Stimulated activated CD4-positive, alpha-beta T cell treated with anti-CD3 and anti-CD28 coated beads, Interleukin-15, amount 100 ng/mL, for 1 hour (primary cell): Measurements from ENCODE around the gene TRPV5.

Experiments
- DNase-seq, 2 donors: peaks; one replicate each; pipeline ENCODE4 v3.0.0-alpha.2; 2020; ENCODE audit warnings: low read depth in 1 of 2, low spot score in 1 of 2

The TRPV5 gene

DNA sequence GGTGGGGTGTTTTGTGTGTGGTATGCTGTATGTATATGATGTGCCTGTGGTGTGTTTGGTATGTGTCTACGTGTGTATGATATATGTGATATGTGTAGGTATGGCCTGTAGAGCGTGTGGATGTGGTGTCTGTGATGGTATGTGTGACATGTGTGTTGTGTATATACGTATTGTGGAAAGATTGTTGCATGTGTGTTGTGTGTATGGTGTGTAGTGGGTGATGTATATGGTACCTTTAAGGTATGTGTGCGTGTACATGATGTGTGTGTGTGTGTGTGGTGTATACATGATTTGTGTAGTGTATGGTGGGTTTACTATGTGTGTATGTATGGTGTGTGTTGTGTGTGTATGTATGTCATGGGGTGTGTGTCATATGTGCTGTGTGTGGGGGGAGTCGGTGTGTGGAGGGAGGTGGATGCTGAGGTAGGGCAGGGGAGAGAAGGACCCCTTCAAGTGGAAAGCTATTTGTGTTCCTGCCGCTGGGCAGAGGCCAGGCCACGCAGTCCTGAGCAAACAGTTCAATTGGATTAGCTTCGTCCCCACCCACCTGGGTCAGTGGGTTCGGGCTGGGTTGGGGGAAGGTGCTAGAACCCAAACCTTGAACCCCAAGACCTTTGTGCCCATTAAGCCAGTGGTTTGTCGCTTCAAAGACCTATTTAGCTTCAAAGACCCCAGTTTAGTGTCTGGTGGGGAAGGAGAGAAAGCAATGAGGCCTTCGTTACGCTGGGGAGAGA lies 46.1 kb downstream of the TRPV5 start:
- DNase-seq = no peak

DNA sequence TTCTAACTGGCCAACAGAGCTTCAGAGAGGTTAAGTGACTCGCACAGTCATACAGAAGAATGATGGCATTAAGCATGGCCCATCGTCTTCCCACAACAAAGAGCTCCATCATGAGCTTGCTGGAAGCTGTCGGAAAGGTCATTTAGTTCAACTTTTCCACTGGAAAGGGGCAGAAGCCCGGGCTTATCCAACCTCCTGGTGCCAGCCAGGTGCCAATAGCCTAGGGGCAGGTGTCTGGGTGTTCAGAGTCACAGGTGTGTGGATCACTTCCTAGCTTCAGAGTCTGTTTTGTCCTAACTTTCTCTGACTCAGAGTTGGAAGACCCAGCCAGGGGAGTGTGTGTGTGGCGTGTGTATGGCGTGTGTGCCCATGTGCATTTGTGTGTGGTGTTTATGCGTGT lies 46.7 kb downstream of the TRPV5 start:
- DNase-seq = no peak

DNA sequence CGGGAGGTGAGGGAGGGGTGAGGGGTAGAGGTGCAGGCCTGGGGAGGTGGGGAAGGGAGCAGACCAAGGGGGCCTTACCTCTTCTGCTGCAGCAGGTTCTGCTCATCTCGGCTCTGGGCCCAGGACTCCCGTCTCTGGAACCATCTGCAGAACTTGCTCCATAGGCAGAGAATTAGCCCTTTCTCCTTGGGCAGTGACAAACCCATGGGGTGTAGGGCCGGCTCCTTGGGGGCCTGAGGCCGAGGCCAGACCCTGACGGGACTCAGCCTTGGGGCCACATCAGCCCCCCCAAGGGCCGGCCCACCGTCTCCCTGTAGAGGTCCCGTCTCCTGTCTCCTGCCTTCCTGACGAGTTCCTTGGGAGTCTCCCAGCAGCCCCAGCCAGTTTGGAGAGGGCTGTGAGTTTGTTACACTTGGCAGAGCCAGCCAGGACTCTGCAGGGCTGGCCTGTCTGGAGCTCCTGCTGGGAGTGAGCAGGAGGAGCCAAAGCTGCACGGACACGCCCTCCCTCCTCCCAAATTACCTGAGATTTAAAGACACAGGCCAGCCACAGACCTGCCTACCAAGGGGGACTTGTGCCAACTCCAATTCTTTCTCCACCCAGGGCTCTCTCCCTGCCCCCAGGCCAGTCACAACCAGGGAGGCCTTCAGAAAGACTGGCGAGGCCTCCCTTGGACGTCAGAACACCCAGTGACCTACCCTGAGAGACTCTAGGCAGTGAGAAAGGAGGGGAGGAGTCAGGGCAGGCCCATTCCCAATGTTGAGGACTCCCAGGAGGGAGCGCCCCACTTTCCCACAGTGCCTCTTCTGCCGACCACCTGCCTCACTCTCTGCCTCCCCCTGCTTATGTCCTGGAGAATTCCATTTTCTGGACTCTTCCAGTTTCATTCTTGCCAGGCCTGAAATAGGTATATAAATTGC lies 48.0 kb downstream of the TRPV5 start, which contains the start of gene TRPV6:
Gene TRPV6 (minus strand): TSS at position 435 of the 920 bp plus-strand sequence.
- DNase-seq = no peak

DNA sequence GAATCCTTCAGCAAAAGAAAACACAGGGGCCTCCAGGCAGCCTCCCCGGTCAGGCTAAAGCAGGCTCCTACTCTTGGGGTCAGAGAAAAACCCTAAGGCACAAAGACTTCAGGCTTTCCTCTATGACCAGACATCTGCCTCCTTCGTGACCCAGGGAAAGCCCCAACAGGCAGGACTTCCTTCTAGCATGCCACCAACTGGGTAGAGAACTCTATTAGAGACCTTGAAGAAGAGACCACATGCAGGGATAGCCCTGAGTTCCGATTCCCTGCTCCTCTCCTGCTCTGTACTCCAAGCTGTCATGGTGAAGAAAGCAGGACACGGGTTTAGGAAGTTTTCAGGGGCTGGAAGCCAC lies 49.3 kb downstream of the TRPV5 start:
- no peak for DNase-seq

DNA sequence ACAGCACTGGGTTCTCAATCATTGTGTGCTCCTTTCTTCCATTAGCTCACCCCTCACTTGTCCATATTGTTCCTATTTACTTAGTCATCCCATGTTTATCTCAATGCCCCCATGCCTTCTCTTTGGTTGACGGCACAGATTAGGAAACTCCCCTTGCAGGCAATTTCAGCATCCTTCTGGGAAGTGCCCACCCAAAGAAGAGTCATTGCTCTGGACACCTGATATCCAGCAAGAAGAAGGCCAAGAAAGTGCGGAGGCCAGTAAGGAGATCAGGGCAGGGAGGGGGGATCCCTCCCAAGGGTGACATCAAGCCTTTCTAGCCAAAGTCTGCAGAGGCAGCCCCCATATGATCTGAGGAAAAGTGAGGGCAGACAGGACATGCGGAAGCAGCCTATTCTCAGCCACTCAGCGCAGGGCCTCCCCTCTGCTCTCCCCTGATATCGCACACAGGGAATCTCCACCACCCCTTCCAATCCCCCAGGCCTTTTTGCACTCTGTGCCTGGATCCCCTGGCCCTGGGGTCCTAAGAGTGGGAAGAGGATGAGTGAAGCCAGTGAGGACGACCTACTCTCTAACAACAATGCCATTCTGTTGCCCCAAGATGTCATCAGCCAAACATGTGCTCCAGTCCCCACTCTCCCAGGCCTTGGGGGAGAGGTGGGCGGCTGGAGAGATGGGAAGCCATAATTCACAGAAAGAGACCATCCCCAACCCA lies 49.8 kb downstream of the TRPV5 start:
- no peak for DNase-seq

DNA sequence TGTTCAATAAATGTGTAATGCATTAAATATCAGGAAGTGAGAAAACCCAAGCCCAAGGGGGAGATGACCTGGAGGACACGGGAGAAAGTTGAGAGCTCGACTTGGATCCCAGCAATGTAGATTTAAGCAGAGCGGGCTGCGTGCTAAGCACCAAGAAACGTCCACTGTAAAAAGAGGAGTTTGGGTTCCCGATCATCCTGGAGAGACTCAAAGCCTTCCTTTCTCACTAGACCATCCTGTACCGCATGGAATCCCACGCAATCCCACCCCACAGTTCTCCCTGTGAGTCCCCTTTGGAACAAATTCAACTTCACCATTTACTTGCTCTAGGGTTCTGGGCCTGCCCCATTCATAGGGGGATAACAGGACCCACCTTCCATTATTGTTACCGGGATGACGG lies 50.4 kb downstream of the TRPV5 start:
- DNase-seq = no peak

DNA sequence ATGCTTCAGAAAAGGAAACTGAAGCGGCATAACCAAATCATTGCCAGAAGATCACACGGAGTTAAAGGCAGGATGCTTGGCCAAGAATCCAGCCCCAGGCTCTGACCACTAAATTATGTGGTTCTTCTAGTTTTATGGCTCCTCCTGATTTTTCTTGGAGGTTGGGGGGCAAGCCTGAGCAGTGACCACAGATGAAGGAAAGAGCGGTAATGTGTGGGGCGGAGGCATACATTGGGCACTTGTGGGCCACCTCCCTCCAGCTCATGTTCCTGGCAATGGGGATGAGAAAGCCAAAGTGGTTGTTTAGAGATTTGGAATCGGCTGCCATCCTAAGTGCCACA lies 51.2 kb downstream of the TRPV5 start:
- no peak for DNase-seq

DNA sequence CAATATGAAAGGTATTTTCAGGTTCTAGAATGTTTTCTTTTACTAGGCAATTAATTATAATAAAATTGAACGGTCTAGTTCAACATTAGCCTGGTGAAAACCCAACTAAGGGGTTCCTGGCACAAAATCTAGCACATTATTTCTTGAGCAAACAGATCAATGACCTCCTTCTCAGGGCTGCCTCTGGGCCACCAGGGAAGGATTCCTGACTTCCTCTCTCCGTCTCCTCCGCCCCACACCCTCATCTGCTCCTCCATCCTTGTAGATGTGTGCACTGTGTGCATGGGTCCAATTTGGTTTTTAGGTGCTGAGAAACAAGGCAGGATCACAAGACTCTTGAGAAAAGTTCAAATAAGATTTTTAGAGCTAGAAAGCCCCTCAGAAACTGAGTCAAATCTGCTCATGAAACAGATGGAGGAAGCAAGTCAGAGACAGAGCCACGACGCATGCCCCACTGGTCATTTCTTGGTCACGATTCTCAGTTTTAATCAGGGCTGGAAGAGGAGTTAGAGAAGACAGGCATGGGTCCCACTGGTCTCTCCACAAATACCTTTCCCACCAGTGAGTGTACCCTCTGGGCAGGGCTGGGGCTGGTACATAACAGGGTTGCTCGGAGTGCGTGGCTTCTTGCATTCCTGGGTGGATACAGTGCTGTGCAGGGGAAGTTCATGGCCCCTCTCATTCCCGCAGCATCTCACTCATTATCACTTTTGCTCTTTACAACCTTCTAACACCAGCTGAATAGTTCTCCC lies 51.8 kb downstream of the TRPV5 start:
- no peak for DNase-seq

DNA sequence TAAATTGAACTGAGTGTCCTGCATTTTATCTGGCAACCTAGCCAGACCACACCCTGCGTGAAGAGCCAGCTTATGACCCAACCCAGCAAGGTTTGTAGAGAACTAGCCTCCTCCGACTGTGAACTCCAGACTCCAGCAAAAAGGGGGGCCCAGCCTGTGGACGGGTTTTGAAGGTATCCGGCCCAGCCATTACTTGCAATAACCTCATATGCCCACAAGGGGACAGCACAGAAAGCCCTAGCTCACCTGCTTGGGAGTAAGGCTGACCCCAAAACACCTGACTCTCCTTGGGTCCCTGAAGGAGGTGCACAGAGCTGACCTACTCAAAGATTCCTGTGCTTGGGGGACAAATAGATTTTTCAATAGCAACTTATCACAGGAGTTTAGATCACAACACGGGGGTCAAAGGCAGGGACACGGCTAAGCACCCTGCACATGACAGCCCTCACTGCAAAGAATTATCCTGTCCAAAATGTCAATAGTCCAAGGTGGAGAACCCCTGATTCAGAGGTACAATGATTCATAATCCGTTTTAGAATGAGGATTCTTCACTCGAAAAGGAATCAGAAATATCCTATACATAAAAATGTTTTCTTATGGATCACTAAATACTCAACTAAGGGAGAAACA lies 52.6 kb downstream of the TRPV5 start:
- peak in 1 of 2 donors; percentile 6 for DNase-seq

DNA sequence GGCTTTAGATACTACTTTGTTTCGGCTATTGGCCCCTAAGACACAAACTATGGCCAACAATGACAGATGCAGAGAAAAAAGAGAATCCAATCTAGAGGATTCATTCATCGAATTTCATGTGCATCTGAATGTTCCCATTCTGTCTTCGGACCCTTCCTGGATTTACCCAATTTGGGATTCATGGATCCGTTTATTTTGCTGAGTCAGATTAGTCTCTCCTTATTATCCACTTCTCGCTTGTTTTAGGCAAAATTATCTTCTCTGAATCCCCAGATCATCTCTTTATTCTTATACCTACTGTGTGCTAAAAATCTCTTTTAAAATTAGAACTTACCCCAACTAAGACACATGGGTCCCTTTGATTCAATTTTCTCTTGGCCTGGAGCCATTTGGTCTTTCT lies 54.5 kb downstream of the TRPV5 start:
- DNase-seq = no peak

DNA sequence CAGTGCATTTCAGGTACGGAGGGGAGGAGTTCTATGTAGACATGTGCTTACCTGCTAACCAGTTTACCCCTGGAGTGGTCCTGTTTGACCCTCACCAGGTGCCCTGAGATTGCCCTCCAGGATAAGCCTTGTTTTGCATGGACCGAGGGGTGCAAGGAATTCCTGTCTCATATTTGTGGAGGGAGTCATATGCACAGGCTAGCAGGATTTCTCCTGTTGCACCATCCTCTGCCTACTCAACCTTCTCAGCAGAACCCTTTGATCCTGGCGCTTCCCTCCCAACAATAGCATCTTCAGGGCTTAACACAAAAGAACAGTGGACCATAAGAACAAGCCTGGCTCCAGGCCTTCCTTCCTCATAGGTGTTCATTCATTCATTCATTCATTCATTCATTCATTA lies 55.2 kb downstream of the TRPV5 start:
- no peak for DNase-seq

DNA sequence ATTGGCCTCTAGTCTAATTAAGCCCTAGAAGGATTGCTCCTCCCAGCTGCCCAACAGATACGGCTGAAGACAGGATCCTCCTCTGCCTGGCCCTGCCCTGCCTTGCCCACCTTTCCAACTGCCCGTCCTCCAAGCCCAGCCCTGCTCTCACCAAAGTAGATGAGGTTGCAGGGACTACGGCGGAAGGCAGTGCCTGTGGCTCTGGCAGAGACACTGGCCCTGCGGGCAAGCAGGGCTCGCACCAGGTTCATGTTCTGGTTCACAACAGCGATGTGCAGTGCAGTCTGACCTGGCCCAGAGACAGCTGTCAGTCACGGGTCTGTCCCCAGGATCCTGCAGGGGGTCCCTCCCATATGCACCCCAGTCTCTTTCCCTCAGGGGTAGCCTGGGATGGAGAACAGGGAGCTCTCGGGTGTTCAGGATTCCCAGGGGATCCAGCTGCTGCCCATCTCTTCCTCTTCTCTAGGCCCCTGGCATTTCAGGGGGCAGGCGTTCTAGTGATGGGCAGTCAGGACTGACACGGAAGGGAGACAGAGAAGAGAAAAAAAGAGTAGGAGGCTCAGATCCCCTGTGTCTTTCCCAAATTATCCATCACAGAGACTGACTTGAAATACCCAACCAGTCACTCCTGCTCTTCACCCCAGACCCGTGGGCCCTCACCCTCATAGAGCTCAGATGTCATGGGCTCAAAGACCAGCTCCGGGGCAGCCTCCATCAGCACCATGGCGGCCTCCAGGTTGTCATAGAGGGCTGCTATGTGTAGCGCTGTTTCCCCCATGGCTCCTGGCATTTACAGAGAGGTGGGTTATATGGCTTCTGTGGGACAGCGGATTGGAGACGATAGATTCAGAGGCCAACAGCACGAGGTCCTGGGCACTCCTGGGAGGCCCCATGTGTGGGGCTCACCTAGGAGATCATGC lies 56.3 kb downstream of the TRPV5 start:
- DNase-seq = no peak

DNA sequence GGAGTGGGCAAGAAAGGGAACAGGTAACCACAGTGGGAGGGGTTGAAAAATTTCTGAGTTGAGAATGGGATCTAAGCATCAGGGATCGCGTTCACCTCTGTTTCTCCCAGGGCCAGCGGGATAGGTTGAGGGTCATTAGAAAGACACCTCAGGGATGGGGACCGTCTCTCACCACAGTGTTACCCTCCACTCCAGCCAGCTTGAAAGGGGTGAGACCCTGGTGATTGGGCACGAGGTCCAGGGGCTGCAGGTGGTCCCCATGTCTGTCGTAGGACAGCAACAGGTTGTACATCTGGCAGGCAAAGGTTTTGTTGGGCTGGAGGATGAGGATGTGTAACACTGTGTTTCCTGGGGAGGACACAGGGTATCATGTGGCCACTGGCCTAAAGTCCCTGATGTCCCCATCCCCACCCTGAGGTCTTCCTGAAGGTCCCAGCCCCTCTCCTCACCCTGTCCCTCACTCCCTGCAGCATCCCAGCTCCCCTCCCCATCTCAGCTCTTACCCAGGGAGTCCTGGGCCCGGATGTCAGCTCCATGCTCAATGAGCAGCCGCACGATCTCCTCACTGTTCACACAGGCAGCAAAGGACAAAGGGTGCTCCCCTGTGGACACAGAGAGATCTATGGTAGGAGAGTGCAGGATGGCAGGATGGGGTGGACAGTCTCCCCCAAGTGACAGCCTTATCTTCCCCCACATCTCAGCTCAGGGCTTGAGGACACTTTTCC lies 57.1 kb downstream of the TRPV5 start:
- DNase-seq = no peak

DNA sequence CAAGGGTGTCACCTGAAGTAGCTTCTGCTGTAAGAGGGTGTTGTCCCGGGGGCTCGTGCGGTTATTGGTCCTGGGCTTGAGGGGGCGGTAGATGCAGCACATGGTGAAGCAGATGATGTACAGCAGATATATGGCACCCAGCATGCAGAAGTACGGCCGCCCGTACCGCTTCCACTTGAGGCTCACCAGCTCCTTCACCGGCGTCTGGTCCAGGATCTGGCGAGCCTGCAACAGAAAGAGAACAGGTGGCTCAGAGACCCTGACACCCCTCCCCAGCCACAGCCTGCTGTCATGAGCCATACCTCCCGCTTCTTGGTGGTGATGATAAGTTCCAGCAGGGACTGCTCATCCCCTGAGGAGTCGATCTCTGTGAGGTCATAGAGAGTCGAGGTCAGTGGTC lies 58.1 kb downstream of the TRPV5 start:
- no peak for DNase-seq

DNA sequence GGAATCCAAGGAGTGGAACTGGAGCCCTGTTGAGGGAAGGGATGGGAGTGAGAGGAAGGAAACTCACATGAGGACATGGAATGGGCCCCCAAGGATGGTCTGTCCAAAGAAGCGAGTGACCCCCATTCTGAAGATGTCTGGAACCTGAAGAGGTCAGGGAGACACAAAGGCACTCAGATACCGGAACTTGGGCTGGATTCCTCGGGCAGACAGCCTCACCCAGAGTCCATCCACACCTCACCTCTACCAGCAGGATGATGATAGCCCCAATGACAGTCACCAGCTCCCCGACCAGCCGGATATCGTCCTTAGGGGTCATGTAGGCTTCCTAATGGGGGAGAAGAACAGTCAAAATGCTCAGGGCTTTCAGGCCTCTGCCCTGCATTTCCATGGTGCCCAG lies 58.7 kb downstream of the TRPV5 start:
- DNase-seq = no peak

DNA sequence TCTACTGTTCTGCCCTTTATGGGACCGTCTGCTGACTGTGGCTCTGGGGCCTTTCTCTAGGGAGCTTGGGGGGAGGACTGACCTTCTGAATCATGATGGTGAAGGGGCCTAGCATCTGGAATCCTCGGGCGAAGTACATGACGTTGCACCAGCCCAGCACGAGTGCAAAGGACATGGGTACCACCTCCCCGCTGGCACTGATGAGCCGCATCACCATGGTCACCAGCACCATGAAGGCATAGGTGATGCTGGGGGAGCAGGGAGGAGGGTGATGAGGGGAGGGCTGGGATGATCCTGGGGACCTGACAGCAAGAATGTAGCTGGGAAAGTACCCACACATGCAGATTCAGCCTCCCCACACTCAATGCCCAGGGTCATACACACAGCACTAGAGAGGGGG lies 59.1 kb downstream of the TRPV5 start:
- DNase-seq = no peak

DNA sequence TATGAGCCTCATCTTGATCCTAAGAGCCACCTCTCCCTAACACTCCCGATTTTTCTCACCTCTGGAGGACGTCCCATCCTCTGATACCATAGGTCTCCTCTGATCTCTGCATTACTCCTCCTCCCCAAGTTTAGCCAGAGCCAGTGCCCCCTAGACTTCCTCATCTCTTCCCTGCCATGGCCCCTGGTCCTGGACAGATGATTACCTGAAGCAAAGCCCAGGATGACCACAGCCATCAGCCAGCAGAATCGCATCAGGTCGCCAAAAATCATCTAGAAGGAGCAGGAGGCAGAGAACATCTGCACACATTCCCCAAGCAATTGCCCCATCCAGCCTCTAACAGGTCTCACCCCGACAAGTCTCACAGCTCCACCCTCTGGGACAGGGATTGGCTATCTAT lies 59.7 kb downstream of the TRPV5 start:
- no peak for DNase-seq

DNA sequence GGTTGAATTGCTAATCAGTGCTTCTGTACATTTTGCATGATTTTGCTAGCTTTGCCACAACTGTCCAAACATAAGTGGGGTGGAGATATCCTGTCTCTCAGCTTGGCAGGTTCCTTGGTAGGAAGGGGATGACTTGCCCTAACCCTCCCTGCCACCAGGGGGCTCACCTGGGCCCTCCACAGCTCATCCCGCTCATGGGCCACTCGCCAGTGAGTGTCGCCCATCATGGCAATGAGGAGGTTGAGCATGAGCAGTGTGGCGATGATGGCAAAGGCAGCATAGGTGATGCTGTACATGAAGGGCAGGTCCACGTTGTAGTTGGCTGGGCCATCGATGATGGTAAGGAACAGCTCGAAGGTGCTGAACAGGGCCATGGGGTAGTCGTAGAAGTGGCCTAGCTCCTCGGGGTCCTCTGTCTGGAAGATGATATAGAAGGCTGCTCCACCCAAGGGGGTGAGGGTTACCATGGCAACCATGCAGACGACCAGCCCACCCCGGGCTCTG lies 60.2 kb downstream of the TRPV5 start:
- DNase-seq = no peak

DNA sequence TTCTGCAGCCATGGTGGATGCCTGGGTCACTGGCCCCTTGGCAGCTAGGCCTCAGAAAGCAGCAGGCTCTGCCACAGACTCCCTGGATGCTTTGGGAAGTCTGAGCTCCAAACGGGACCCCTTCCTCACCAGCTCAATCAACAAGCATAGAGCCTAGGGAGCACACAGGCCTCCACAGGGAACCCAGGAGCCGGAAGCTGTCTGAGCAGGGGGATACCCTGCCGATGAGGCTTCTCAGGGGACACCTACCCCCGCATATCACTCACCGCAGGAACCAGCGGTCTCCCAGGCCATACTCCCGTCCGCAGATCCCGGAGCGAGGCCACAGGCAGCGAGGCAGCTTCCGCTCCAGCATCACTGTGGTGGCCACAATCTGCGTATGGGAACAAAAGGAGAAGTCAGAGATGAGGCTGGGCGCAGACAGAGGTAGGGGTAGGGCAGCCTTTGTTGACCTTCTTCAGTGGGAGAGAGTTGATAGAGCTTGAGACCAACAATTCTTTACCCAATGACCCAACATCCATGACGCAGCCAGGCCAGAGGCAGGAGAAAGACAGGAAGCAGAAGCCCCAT lies 61.4 kb downstream of the TRPV5 start:
- DNase-seq = no peak
